HL-60/S4 (cell line): ENCODE results near the gene TMEM247.

ENCODE experiments used
- in situ Hi-C: fragments of 300-500 bp; cut with MboI; formaldehyde crosslinking; loops from 2 replicates; pipeline ENCODE4 v1.14.3; 2022; ENCODE audit warnings: low sequenced_read_pairs

Gene TMEM247

DNA sequence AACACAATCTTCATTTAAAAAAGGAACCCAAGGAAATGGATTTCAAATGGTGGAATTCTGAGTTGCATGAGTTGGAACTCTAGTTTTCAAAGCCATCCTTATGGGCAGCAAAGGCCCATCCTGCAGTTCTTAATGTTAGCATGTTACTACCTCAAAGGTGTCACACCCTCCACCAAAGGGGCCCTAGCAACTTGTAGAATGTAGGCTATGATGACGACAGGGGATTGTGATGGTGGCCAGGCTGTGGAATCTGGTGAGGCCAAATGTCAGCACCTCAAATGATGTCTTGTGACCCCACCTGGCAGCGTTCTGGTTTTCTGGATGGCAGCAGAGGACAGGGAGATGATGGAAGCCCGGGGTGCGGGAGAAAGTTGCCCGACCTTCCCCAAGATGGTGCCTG, at the start of gene TMEM247:
TMEM247 (plus strand) TSS at position 301 of the 400 bp plus-strand sequence.
- in situ Hi-C loops: no loop called here

DNA sequence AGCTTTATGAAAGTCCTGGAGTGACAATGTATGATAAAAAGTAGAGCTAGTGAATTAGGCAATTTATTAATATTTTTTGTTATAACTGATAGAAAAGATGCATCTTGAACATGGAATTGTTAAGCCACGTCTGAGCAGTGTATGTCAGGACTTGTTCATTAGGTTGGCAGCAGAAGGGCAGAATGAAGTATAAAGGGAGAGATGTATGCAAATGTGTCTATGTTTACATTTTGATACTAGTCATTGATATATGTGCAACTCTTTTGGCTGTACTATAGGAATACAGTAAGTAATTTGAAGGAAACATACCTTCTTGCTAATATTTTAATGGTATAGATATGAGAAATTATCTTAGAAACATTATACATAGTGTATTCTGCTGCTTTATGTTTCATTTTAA, 49.0 kb upstream of the TMEM247 start:
- in situ Hi-C loops: no loop called here

DNA sequence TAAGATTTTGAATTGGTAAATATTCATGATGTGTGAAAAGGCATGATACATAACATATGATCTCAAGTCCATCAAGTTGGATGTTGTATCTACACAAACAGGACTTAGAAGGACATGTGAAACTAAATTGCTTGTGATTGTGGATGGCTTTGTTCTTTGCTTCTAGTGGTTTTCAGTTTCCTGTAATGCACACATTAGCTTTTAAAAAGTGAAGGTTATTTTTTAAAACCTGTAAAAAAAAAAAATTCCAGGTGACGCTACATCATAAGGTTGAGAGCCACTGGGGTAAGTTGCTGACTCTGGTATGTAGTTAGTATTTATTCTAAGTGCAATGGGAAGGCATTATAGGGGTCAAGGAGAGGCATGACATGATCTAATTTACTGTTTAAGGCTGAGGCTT, 48.4 kb upstream of the TMEM247 start:
- in situ Hi-C loops: no loop called here

DNA sequence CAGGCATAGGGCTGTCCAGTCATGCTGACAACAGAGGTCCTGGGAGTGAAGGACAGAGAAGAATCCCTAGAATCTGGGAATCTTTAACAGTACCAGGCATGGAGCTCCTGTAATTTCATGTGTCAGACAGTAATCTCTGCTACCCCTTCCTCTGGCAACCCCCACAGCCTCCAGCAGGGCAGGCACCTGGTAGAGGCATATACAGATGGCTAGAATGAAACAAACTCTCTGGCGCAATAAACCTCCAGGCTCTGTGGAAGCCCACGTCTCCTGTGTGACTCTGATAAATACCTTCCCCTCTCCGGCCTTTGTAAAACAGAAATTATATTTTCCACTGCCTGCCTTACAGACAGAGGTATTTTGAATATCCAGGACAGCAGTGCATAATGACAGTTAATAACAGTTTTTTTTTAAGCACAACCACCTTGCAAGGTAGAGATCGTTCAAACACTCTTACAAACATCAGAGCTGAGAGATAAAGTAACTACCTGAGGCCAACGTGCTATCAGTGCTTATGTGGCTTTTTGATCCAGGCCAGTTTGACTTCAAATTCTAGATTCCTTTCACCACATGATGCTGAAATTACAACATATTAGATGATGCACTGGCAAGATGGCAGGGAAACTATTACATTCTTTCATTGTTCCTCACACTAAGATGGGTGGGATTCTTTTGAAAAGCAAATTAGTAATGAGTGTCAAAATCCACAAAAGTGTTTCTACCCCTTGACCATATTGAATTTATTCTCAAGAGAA, 47.7 kb upstream of the TMEM247 start:
- in situ Hi-C loops: no loop called here

DNA sequence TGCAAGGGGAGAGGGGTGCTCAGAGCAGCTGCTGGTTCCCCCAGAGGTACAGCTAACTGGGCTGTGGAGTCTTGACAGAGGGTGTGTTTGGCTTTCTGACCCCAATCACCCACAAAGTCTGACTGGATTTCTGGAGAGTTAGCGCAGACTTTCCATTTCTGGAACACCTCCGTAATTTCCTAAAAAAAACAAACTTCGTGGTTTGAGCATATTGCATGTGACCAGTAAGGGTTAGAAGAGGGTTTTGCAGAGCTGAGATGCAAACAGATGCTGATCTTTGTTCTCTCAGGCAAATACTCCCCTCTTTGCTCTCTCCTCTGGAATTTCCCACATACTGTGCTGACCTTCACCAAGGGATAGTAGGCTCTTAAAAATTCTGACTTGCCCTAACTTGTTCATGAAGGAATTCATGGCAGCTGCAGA, 44.5 kb upstream of the TMEM247 start:
- in situ Hi-C loops: no loop called here

DNA sequence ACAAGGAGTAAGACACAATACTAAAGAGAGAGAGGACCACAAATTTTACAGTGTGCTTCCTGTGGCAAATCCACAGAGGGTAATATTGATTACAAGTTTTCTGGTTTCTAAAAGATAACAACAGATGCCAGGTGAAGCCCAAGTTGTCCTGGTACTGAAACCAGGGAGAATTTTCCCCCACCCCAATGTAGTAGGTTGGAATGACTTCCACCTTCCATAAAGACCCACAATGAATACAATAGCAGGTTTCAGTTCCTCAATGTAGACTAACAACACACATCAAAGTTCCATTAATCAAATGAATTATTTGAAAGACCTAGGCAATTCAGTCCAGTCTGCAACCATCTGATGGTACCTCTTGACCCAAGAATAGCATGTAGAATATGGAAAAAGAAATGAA, 44.0 kb upstream of the TMEM247 start:
- in situ Hi-C loops: no loop called here

DNA sequence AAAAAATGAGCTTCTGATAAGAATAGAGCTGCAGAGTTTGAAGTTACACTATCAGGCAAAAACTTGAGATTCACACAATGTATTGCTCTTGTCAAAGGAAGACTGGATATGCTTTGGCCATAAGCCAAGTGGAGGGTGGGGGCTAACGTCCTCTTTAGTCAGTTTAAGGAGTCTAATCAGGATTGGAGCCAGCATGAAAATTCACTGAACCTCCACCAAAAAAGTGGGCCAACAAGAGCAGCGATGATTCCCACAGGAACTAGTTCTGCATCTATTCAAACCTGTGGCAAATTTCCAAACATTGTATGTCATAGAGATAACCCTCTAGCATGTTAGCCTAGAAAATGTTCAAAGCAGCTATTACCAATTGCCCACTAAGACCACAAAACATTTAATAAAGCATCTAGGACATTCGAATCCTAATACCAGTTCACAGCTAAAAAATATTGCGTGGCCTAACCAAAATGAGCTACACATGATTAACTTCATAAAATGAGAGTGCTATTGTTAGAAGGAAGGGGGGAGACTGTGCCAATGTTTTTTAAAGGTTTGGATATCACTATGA, 43.5 kb upstream of the TMEM247 start:
- in situ Hi-C loops: no loop called here

DNA sequence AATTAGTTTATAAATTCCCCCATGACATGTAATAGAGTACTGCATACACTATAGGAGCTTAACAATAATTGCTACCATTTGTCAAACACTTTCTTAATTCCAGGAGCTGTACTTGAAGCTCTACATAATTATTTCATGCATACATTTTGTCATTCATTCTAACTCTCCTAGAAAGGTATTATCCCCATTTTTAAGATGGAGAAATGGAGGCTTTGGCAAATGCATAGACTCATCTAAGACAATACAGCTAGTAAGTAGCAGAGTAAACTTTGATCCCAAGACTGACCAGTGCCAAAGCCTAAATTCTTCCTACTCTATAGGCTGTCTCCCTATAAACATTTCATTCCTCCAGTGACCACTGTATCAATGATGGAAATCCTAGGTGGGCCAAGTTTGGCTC, 42.6 kb upstream of the TMEM247 start:
- in situ Hi-C loops: no loop called here

DNA sequence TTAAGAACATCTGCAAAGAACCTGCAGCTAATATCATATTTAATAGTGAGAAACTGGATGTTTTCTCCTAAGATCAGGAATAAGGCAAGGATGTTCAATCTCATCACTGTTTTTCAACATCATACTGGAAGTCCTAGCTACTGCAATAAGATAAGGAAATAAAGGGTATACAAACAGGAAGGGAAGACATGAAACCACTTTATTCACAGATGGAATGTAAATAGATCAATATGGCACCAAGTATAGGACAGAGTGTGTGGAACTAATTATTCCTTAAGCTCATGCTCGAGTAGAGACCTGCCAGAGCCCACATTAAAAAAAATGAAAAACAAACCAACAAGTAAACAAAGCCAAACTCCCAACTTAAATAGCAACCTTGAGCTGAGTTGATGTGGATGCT, 41.3 kb upstream of the TMEM247 start:
- in situ Hi-C loops: no loop called here

DNA sequence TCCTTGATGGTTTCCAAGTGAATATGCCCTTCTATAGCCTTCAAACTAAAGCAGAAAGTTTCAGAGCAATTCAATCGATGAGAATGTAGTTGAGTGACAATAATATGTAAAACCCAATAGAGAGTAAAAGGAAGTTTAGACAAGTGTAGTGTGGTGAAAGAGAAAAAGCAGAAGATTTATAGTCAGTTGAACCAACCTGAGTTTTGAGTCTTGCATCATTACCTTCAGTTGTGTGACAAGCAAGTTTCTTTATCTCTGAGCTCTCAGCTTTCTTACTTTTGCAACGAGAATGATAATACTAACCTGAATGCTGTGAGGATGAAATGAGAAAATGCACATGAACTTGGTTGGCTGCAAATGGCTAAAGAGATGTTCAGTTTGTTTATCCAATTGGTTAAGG, 40.6 kb upstream of the TMEM247 start:
- in situ Hi-C loops: no loop called here

DNA sequence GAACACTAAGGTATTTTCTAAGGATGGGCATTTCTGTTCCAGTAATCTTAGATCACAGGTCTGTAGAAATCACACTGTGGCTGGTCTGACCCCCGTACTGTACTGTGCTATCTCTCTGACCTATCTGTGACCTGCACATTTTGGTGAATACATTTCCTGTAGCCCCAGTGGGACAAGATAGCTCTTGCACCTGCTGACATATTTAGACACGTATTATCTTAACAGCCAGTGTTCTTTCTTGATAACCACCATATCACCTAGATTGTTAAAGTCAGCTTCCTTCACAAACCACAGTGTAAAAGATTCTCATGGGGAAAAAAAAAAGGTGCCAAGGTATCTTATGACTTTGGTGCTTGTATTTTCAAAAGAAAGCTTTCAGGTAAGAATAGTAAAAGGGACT, 39.8 kb upstream of the TMEM247 start:
- in situ Hi-C loops: no loop called here

DNA sequence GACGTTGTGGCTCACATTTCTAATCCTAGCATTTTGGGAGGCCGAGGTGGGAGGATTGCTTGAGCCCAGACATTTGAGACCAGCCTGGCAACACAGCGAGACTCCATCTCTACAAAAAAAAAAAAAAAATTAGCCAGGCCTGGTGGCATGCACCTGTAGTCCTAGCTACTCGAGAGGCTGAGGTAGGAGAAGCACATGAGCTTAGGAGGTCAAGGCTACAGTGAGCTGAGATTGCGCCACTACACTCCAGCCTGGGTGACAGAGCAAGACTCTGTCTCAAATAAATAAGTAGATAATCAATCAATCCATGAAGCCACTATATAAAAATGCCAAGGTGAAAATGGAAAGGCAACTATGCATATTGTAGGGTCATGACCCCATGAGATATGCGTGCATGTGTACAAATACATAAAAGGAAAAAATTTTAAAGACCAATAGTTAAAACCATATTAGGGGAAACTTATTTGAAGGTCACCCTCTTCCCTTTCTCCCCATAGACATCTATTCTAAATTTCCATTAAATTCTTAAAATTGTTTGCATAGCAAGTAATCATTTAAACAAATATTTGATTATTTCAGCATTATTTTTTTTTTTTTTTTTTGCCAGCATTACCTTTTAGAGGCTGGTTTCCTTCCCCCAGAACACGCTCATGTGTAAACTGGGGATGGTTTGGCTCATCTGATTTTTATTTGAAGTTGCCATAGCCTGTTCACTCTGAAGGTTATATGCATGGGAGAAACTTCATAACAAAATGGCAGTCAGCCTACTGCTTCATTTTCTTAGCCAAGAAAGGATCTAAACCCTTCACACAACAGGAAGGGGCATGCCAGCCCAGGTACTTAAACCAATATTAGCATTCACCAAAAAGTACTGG, 37.3 kb upstream of the TMEM247 start:
- in situ Hi-C loops: no loop called here

DNA sequence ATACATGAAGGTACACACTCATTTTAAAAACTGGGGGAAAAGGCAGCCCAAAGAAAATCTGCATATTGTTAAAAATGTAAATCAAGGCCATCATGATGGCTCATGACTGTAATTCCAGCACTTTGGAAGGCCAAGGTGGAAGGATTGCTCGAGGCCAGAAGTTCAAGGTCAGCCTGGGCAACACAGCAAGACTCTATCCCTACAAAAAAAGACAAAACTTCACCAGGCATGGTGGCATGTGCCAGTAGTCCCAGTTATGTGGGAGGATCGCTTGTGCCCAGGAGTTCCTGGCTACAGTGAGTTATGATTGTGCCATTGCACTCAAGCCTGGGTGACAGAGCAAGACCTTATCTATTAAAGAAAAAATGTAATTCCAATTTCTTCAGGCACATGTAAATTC, 34.6 kb upstream of the TMEM247 start:
- in situ Hi-C loops: no loop called here

DNA sequence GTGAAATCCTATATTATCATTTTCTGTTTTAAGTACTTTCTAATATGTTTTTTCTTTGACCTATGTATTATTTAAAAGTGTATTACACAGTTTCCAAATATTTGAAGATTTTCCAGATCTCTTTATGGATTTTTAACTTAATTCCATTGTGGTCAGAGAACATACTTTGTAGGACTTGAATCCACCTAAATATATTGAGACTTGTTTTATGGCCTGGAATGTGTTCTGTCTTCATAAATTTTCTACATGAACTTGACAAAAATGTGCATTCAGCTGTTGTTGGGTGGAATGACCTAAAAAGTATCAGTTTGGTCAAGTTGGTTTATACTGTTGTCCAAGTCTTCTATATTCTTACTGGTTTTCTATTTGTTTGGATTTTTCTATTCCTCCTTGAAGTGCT, 33.8 kb upstream of the TMEM247 start:
- in situ Hi-C loops: no loop called here

DNA sequence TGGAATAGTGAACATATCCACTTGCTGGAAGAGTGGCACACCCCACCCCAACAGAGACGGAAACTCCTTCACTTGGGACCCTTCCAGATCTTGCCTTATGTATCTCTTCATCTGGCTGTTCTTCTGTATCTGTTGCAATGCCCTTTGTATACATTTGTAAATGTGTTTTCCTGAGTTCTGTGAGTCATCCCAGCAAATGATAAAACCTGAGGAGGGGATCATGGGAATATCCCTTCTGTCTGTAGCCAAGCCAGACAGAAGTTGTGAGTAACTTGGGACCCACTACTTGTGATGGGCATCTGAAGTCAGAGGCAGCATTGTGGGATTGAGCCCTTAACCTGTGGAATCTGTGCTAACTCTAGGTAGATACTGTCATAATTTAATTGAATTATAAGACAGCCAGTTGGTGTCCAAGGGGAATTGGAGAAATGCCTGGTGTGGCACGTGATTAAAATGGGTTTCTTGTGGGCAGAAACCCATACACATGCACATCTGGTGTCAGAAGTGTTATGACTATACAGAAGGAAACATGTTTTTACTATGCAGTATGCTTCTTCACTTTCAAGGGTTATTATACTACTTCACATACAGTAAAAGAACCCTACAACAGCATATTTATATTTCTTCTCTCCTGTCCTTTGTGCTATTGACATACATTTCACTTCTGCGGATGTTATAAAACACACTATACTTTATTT, 32.3 kb upstream of the TMEM247 start:
- in situ Hi-C loops: no loop called here

DNA sequence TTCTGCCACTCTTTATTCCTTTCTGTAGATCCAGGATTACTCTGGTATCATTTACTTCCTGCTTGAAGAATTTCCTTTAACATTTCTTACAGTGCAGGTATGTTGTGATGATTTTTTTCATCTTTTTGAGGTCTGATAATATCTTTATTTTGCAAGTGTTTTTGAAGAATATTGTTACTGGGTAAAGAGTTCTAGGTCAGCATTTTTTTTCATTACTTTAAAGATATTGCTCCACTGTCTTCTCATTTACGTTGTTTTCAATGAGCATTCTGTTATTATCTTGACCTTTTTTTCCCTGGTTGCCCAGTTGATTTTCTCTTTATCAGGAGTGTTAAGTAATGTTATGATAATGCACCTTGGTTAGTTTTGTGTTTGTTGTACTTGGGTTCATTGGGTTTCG, 31.7 kb upstream of the TMEM247 start:
- in situ Hi-C loops: no loop called here

DNA sequence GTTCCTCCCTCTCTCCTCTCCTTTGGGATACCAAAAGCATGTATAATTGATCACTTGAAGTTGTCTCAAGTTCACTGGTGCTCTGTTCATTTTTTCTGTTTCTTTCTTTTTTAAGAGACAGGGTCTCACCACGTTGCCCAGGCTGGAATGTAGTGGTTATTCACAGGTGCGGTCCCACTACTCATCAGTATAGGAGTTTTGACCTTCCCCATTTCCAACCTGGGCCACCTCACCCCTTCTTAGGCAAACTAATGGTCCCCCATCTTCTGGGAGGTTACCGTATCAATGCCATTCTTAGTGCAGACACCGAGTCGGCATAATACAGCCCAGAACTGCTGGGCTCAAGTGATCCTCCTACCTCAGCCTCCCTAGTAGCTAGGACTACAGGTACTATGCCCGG, 31.3 kb upstream of the TMEM247 start:
- in situ Hi-C loops: no loop called here

DNA sequence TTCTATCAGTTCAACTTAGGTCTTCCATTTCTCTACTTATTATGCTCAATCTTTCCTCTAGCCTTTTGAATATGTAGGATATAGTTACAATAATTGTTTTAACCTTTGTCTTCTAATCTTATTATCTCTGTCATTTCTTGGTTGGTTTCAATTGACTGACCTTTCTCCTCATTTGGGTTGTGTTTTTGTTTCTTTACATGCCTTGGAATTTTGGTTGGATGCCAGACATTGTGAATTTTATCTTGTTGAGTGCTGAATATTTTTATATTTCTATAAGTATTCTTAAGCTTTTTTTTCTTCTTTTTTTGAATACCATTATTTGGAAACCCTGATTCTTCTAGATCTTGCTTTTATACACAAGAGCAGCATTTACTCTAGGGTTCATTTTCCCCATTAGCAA, 30.7 kb upstream of the TMEM247 start:
- in situ Hi-C loops: no loop called here

DNA sequence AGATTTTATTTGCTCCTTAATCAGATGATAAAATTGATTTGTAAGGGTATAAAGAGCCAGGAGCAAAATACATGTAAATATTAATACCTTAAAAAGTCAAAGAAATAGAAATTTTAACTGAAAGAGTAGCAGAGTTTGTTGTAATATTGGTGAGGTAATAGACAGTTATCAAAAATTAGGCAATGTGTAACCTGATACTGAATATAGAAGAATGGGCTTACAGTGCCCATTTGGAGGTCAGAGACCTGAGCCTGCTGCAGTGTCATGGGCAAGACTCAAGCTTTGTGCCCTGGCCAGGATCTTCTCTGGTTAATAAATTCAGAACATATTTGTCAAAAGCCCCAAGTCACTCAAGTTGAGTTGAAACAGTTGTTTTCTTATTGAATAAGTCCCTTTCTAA, 29.7 kb upstream of the TMEM247 start:
- in situ Hi-C loops: no loop called here

DNA sequence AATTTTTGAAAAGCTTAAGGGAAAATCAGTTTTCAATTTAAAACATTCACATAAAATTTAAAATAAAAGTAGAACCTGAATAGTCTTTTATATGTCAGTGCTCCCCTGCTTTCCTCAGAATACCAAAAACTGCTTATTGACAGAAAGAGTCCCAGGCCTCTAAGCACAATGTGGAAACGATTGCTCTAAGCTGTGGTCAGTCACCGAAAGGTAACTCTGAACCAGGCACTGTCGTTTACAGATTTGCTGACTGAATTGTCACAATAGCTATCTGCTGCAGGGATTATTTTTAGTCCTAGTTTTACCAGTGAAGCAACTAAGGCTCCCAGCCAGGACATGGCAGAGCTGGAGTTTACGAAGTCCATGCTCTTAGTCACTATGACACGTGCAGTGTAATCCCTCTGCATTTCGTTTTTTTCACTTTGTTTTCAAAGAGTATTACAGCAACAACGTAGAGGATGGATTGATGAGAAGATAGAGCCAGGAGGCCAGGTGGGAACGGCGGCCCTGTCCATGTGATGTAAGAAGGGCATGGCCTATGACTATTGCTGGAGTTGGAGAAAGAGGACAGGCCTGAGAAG, 28.1 kb upstream of the TMEM247 start:
- in situ Hi-C loops: no loop called here

DNA sequence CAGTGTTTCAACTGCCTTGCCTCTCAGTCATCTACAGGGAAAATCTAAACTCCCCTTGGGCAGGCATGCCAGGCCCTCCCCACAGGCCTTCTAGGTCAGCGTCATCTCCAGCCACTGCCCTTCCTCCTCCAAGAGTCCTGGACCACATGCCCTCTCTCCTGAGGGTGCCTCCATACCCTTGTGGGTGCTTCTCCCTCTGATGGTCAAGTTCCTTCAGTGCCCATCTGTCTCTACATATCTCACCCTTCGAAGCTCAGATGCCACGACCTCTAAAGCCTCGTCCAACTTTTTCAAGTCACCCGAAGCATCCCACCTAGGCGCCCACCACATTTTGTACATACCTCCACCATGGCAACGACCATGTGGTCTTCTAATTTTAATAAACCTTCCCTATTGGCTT, 22.6 kb upstream of the TMEM247 start:
- in situ Hi-C loops: no loop called here
